22Rv1 (cell line): ENCODE results near the gene BMPR2.

ENCODE experiments used
- H3K27ac ChIP-seq: fragments of 450-650 bp; 2 replicates; pipeline ENCODE4 v1.5.1; 2017
- CTCF ChIP-seq: fragments of 450-650 bp; IDR thresholded peaks from 2 replicates; pipeline ENCODE4 v1.5.1; 2017; ENCODE audit warnings: mild to moderate bottlenecking
- ZFX ChIP-seq: fragments of 450-650 bp; IDR thresholded peaks from 2 replicates; pipeline ENCODE4 v1.6.1; 2017; ENCODE audit warnings: antibody characterized with exemption, borderline replicate concordance

BMPR2 gene

GRCh38 chr2:202387608-202388342 is 11.6 kb downstream of the BMPR2 start:
- no peak overlapping the region for H3K27ac ChIP-seq
- TF ChIP-seq ZFX (no peak), CTCF (no peak)

GRCh38 chr2:202400941-202401340 is 24.8 kb downstream of the BMPR2 start:
- no peak overlapping the region for H3K27ac ChIP-seq
- no peak for TF ChIP-seq CTCF
- no peak for TF ChIP-seq ZFX

DNA sequence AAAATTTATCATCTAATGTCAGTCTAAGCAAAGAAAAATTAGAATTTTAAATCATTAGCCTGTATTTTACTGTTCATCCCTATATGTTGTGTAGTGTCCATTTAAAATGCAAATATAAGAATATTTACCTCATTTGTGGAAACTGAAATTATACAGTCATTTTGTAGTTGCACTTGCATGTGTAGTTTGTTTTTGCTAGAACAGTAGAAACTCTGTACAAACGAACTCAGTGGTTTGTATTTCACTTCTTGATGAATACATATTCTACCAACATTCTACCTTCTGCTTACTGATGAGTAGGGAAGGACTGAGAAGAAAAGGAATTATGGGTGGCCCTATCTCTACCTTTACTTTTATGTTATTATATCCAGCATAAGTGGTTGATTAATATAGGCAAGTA is 29.7 kb downstream of the BMPR2 start:
- H3K27ac ChIP-seq: no peak overlapping the region
- TF ChIP-seq ZFX (no peak), CTCF (no peak)

DNA sequence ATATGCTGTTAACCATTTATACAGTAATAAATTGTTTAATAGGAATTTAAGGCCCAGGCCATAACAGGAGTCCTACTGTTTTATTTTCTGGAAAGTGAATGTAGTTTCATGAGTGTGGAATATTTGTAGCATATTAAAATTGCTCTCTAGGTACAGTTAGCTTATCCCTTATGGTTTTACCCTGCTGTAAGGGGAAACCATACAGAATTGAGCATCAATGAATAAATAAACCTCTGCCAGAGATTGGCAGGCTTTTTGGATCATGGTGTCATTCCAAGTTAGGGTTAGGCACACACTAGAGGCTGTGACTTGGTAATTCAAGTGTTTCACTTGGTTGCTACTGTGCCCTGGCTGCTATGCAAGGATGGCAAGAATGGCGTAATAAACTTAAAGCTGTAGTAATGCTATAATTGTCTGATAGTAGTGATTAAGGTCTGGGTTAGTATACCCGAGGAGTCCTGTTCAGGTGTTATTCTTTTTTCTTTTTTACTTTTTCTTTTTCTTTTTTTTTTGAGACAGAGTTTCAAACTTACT is 30.4 kb downstream of the BMPR2 start:
- H3K27ac ChIP-seq: no peak overlapping the region
- no peak for TF ChIP-seq CTCF
- TF ChIP-seq ZFX: no peak

DNA sequence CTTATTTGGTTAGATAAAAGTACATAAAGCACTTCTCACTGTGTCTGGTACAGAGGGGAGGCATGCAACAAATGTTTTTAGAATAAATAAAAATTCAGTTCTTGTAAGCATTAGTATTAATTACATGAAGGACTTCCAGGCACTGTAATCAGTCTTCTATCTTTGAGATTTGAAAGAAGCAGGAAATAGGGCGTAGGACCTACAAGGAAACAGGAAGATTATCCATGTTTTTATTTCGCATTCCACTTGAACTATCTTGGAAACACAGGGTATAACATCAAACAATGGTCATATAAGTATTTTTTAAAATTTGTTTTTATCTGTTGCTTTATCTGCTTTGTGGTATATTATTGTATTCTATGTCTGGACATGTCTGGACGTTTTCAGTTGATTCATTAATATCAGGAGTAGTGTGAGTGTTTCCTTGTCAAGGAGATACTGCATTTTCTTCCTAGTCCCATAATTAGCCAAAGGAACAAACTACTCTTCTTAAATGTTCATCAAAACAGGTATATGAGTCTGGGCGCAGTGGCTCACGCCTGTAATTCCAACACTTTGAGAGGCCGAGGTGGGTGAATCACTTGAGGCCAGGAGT is 32.5 kb downstream of the BMPR2 start:
- TF ChIP-seq ZFX (no peak), CTCF (no peak)
- no peak overlapping the region for H3K27ac ChIP-seq

DNA sequence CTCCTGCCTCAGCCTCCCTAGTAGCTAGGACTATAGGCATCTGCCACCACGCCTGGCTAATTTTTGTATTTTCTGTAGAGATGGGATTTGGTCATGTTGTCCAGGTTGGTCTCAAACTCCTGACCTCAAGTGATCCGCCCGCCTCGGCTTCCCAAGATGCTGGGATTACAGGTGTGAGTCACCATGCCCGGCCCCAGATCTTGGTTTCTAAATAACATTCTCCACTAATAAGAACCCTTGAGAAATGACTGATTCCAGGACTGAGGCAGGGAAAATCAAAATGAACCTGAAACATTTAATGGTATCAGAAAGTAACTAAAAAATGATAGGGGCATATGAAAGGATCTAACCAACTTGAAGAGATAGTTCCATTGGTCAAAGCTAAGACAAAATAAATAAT is 34.0 kb downstream of the BMPR2 start:
- no peak for TF ChIP-seq ZFX
- H3K27ac ChIP-seq: no peak overlapping the region

DNA sequence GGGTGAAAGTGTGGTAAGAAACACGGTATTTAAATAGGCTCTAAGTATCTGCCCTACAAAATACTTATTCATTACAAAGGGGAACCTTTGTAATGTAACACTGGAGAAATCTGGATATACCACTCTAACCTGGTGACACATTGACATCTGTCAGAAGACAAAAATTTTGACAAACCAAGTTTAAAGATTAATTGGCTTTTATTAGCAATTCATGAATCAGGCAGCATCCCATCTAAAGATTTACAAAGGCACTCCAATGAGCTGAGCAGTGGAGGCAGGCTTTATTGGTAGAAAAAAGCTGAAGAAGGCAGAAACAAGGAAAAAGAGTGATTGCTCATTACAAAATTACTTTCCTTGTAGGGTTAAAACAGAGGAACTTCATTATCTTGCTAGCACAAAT is 35.0 kb downstream of the BMPR2 start:
- no peak overlapping the region for H3K27ac ChIP-seq
- no peak for TF ChIP-seq ZFX
- no peak for TF ChIP-seq CTCF
